IMR-90 (cell line): ENCODE measurements around the gene MGAT5B. TPM values are rescaled to one million over a fixed set of nuclear protein-coding genes. Genes with fewer than 3 reads are reported as not detected.

ENCODE experiments used
- ATAC-seq: fragments of 200-7000 bp; cut with Tn5 transposase; 2 replicates; pipeline ENCODE4 v1.9.1; 2020; ENCODE audit warnings: low read depth, mild to moderate bottlenecking, moderate library complexity
- BruUV-seq: library from RNA; stranded (reverse); fragments of 400-500 nt; replicated peaks from 2 replicates; lab custom pipeline; 2021; lab: Mats Ljungman, UMichigan
- CTCF ChIA-PET: fragments of 300-600 bp; formaldehyde crosslinking; extraction: SDS; loops from one replicate; lab custom pipeline; 2021; ENCODE audit warnings: antibody characterized with exemption; lab: Yijun Ruan, JAX
- POLR2A ChIA-PET: fragments of 300-600 bp; sonication (Branson Sonifier 250); formaldehyde crosslinking; loops from one replicate; lab custom pipeline; 2022; ENCODE audit warnings: antibody characterized with exemption; ENCODE audit not compliant: unreplicated experiment; lab: Charles Lee
- DNase-seq: peaks from one replicate; pipeline ENCODE4 v3.0.0; 2013
- H2AFZ ChIP-seq: replicated peaks from 2 replicates; pipeline ENCODE3; 2013; ENCODE audit warnings: low read length, mild to moderate bottlenecking; ENCODE audit not compliant: poor library complexity
- H2AK5ac ChIP-seq: 2 replicates; pipeline ENCODE4 v1.6.1; 2013; ENCODE audit warnings: low read depth, low read length, inconsistent platforms
- H2AK9ac ChIP-seq: replicated peaks from 2 replicates; pipeline ENCODE3; 2013; ENCODE audit warnings: mild to moderate bottlenecking, low read depth, low read length, moderate library complexity; ENCODE audit not compliant: poor library complexity
- H2BK120ac ChIP-seq: 2 replicates; pipeline ENCODE4 v1.6.1; 2013; ENCODE audit warnings: low read depth, low read length, inconsistent platforms
- H2BK15ac ChIP-seq: 3 replicates; pipeline ENCODE4 v1.6.1; 2013; ENCODE audit warnings: low read depth, low read length, inconsistent platforms
- H2BK20ac ChIP-seq: 2 replicates; pipeline ENCODE4 v1.6.1; 2013; ENCODE audit warnings: low read depth, mild to moderate bottlenecking, inconsistent platforms, low read length, moderate library complexity
- H2BK5ac ChIP-seq: 2 replicates; pipeline ENCODE4 v1.6.1; 2013; ENCODE audit warnings: mild to moderate bottlenecking, low read depth, low read length, inconsistent platforms; ENCODE audit not compliant: poor library complexity, severe bottlenecking
- H3K14ac ChIP-seq: replicated peaks from 2 replicates; pipeline ENCODE4 v1.6.1; 2013; ENCODE audit warnings: low read depth, low read length, inconsistent platforms
- H3K18ac ChIP-seq: 2 replicates; pipeline ENCODE4 v1.6.1; 2013; ENCODE audit warnings: low read depth, low read length, control low read depth
- H3K23ac ChIP-seq: 2 replicates; pipeline ENCODE4 v1.6.1; 2013; ENCODE audit warnings: low read depth, low read length, inconsistent platforms
- H3K27ac ChIP-seq: 2 replicates; pipeline ENCODE4 v1.5.1; 2013; ENCODE audit warnings: mild to moderate bottlenecking, control low read depth, low read length; ENCODE audit not compliant: insufficient read depth
- H3K27me3 ChIP-seq: 2 replicates; pipeline ENCODE4 v1.6.1; 2013; ENCODE audit warnings: low read length; ENCODE audit not compliant: control insufficient read depth, insufficient read depth
- H3K36me3 ChIP-seq: 2 replicates; pipeline ENCODE4 v1.6.1; 2013; ENCODE audit warnings: low read length, mixed read lengths; ENCODE audit not compliant: control insufficient read depth, insufficient read depth
- H3K4ac ChIP-seq: 2 replicates; pipeline ENCODE4 v1.6.1; 2013; ENCODE audit warnings: low read depth, low read length, inconsistent platforms
- H3K4me1 ChIP-seq: 2 replicates; pipeline ENCODE4 v1.6.1; 2013; ENCODE audit warnings: low read length, mixed read lengths; ENCODE audit not compliant: control insufficient read depth, insufficient read depth
- H3K4me2 ChIP-seq: 2 replicates; pipeline ENCODE4 v1.6.1; 2013; ENCODE audit warnings: low read depth, mild to moderate bottlenecking, control low read depth, low read length, moderate library complexity
- H3K4me3 ChIP-seq: 2 replicates; pipeline ENCODE4 v1.5.1; 2013; ENCODE audit warnings: low read depth, mild to moderate bottlenecking, control low read depth, low read length, moderate library complexity; ENCODE audit not compliant: insufficient read depth
- H3K56ac ChIP-seq: 2 replicates; pipeline ENCODE4 v1.6.1; 2013; ENCODE audit warnings: low read length, inconsistent platforms; ENCODE audit not compliant: insufficient read depth; ENCODE audit errors: extremely low read depth
- H3K79me1 ChIP-seq, 2 experiments: 2 replicates each; pipeline ENCODE4 v1.6.1; 2013; ENCODE audit warnings: low read length in 2 of 2, inconsistent platforms in 1 of 2, low read depth in 1 of 2
- H3K9ac ChIP-seq: 2 replicates; pipeline ENCODE4 v1.6.1; 2013; ENCODE audit warnings: low read depth, low read length, control low read depth
- H3K9me1 ChIP-seq: 2 replicates; pipeline ENCODE4 v1.6.1; 2013; ENCODE audit warnings: low read length, inconsistent platforms; ENCODE audit not compliant: insufficient read depth
- H3K9me3 ChIP-seq: 2 replicates; pipeline ENCODE4 v1.6.1; 2013; ENCODE audit warnings: low read length; ENCODE audit not compliant: control insufficient read depth, insufficient read depth
- H4K20me1 ChIP-seq: 2 replicates; pipeline ENCODE4 v1.6.1; 2013; ENCODE audit warnings: low read length, inconsistent platforms; ENCODE audit not compliant: insufficient read depth
- H4K5ac ChIP-seq: 2 replicates; pipeline ENCODE4 v1.6.1; 2013; ENCODE audit warnings: mild to moderate bottlenecking, low read depth, low read length, control low read depth
- H4K8ac ChIP-seq, 2 experiments: 2 replicates each; pipeline ENCODE4 v1.6.1; 2013; ENCODE audit warnings: low read depth in 2 of 2, low read length in 2 of 2, control low read depth in 1 of 2, inconsistent platforms in 1 of 2
- H4K91ac ChIP-seq: 2 replicates; pipeline ENCODE4 v1.6.1; 2013; ENCODE audit warnings: low read depth, low read length, inconsistent platforms; ENCODE audit not compliant: insufficient read depth
- BHLHE40 ChIP-seq: fragments of 150-350 bp; IDR thresholded peaks from 2 replicates; pipeline ENCODE4 v1.6.1; 2016; ENCODE audit warnings: mild to moderate bottlenecking, low read depth, low read length
- CEBPB ChIP-seq: IDR thresholded peaks from 2 replicates; pipeline ENCODE4 v1.6.1; 2012; ENCODE audit warnings: low read depth, low read length, improper control_type of control experiment
- CHD1 ChIP-seq: IDR thresholded peaks from 2 replicates; pipeline ENCODE4 v1.6.1; 2012; ENCODE audit warnings: low read depth, low read length, improper control_type of control experiment
- ELK1 ChIP-seq: fragments of 150-350 bp; IDR thresholded peaks from 2 replicates; pipeline ENCODE4 v1.6.1; 2016; ENCODE audit warnings: low read depth, mild to moderate bottlenecking, low read length, moderate library complexity, borderline replicate concordance
- MAZ ChIP-seq: IDR thresholded peaks from 2 replicates; pipeline ENCODE4 v1.6.1; 2012; ENCODE audit warnings: low read depth, mild to moderate bottlenecking, low read length, improper control_type of control experiment, moderate library complexity, borderline replicate concordance
- NFE2L2 ChIP-seq: fragments of 150-350 bp; IDR thresholded peaks from 2 replicates; pipeline ENCODE4 v1.6.1; 2016; ENCODE audit warnings: low read depth, mild to moderate bottlenecking, low read length
- SMC3 ChIP-seq: fragments of 150-350 bp; IDR thresholded peaks from 2 replicates; pipeline ENCODE4 v1.6.1; 2016; ENCODE audit warnings: low read depth, mild to moderate bottlenecking, antibody characterized with exemption, low read length, moderate library complexity
- WGBS, 2 experiments: methylation state at CpG; one replicate each; pipeline versions ENCODE4 v1.1.5 to v1.1.7; 2013; ENCODE audit warnings: missing lambda C conversion rate in 2 of 2; ENCODE audit not compliant: insufficient read length in 1 of 2; ENCODE audit errors: extremely low coverage in 2 of 2; 5-methylcytosine and 5-hydroxymethylcytosine counted together
- dilution Hi-C: fragments of 300-500 bp; cut with HindIII; formaldehyde crosslinking; loops from one replicate; pipeline ENCODE4 v1.14.3; 2018; ENCODE audit warnings: low sequenced_read_pairs; ENCODE audit not compliant: unreplicated experiment
- in situ Hi-C: fragments of 300-500 bp; cut with MboI; formaldehyde crosslinking; loops from 3 replicates; pipeline ENCODE4 v1.14.3; 2019; ENCODE audit warnings: low sequenced_read_pairs, inconsistent platforms, mixed read lengths
- intact Hi-C: fragments of 100-400 bp; cut with micrococcal nuclease; formaldehyde crosslinking; loops from 2 replicates; pipeline ENCODE4 v1.10.0; 2022
- polyA plus RNA-seq, 3 experiments: library from polyadenylated mRNA; depleted of rRNA; stranded (reverse); fragments of >200 nt; gene quantifications; 2 replicates each; pipeline ENCODE4 v1.2.3, GENCODE V29; 2012; ENCODE audit warnings: low replicate concordance in 1 of 3
- total RNA-seq: library from RNA; depleted of rRNA; stranded (reverse); fragments of >200 nt; gene quantifications from 2 replicates; pipeline ENCODE4 v1.2.3, GENCODE V29; 2012

MGAT5B gene
- total and polyA plus RNA-seq, 2 of the 4 experiments (the other 2 are of a cell fraction), result 0.54 to 2.0 TPM

- in situ Hi-C loops, result no loop called here
- TF ChIP-seq BHLHE40 (no peak), CHD1 (no peak), CEBPB (no peak), ELK1 (no peak), SMC3 (no peak), MAZ (no peak), NFE2L2 (no peak)
- H2BK120ac ChIP-seq, result no peak overlapping the region
- CTCF ChIA-PET, result no interaction called here
- H3K9me3 ChIP-seq, result no peaks in the 10 kb centered on the region
- H3K36me3 ChIP-seq, result no peaks in the 10 kb centered on the region
- H3K79me1 ChIP-seq, result no peaks in the 10 kb centered on the region
- 6% methylated on average over 3 of the region's 9 CpGs; no CpG with 5 or more reads in 1 of the 2 experiments for WGBS, 2 experiments
- no peaks in the 10 kb centered on the region for H3K9me1 ChIP-seq
- H2AFZ ChIP-seq, result no peak overlapping the region
- no peaks in the 10 kb centered on the region for H3K4me1 ChIP-seq
- BruUV-seq, result no TSS peak
- H2BK20ac ChIP-seq, result no peak overlapping the region
- H4K20me1 ChIP-seq, result no peaks in the 10 kb centered on the region
- intact Hi-C loops, result no loop called here
- H3K18ac ChIP-seq, result no peak overlapping the region
- no peak for DNase-seq
- no peak overlapping the region for H2AK9ac ChIP-seq
- no peak overlapping the region for H4K91ac ChIP-seq
- no peak for ATAC-seq
- H3K27ac ChIP-seq, result no peak overlapping the region
- H3K27me3 ChIP-seq, result peaks cover 63% of the 10 kb centered on the region
- no peak overlapping the region for H2BK15ac ChIP-seq
- no peak overlapping the region for H2AK5ac ChIP-seq
- H4K5ac ChIP-seq, result no peak overlapping the region
- no peak overlapping the region for H3K14ac ChIP-seq
- no peak overlapping the region for H3K4me2 ChIP-seq
- H2BK5ac ChIP-seq, result no peak overlapping the region
- no peak overlapping the region for H3K23ac ChIP-seq
- dilution Hi-C loops, result no loop called here
- no peak overlapping the region for H3K4ac ChIP-seq
- POLR2A ChIA-PET, result interaction anchor here (0.6 kb wide), 1 partner anchor 104 kb away, joined by 4 read pairs; no protein-coding TSS in a partner anchor
- no peak overlapping the region for H3K4me3 ChIP-seq
- H3K56ac ChIP-seq, result no peak overlapping the region
- H4K8ac ChIP-seq, result no peak overlapping the region
- H3K9ac ChIP-seq, result no peak overlapping the region
Observed at GRCh38 chr17:76966486-76967181, 98.4 kb downstream of the MGAT5B start.
